SK-N-MC (cell line): Measurements from ENCODE around the gene ATOH7.
"Not testable (repeated sequence)": the region's sequence is repeated elsewhere in the genome, so short reads cannot be mapped to it uniquely, and the experiment has no call there.

Experiments
- DNase-seq: peaks from one replicate; pipeline ENCODE4 v3.0.0-alpha.2; 2011; ENCODE audit warnings: low read depth, low spot score
- H3K27ac ChIP-seq: fragments of 200-600 bp; sonication (generic); 2 replicates; pipeline ENCODE4 v1.5.1; 2016; ENCODE audit warnings: mixed run types
- H3K36me3 ChIP-seq: fragments of 200-600 bp; sonication (generic); 2 replicates; pipeline ENCODE4 v1.6.1; 2017; ENCODE audit warnings: antibody characterized with exemption, low read length, mixed read lengths; ENCODE audit not compliant: insufficient read depth
- H3K4me3 ChIP-seq: fragments of 200-600 bp; sonication (generic); 2 replicates; pipeline ENCODE4 v1.5.1; 2016
- H3K9ac ChIP-seq: fragments of 200-600 bp; sonication (generic); 2 replicates; pipeline ENCODE4 v1.8.0; 2017; ENCODE audit warnings: mixed run types, mixed read lengths; ENCODE audit not compliant: insufficient read length
- H3K9me3 ChIP-seq: fragments of 200-600 bp; sonication (generic); 2 replicates; pipeline ENCODE4 v1.6.1; 2017; ENCODE audit warnings: low read depth, mild to moderate bottlenecking, antibody characterized with exemption, low read length, moderate library complexity, mixed read lengths
- EZH2 ChIP-seq: fragments of 200-600 bp; sonication (generic); IDR thresholded peaks from one replicate; pipeline ENCODE4 v1.6.1; 2017; ENCODE audit warnings: antibody characterized with exemption
- FOXP2 ChIP-seq: optimal IDR thresholded peaks from 2 replicates; pipeline ENCODE3; 2011; ENCODE audit warnings: mild to moderate bottlenecking, moderate library complexity; ENCODE audit not compliant: insufficient read depth; ENCODE audit errors: extremely low read length, control extremely low read depth
- POLR2AphosphoS5 ChIP-seq: IDR thresholded peaks from 2 replicates; pipeline ENCODE4 v1.6.1; 2012; ENCODE audit warnings: mild to moderate bottlenecking, low read depth, low read length, borderline replicate concordance

ATOH7 gene

DNA sequence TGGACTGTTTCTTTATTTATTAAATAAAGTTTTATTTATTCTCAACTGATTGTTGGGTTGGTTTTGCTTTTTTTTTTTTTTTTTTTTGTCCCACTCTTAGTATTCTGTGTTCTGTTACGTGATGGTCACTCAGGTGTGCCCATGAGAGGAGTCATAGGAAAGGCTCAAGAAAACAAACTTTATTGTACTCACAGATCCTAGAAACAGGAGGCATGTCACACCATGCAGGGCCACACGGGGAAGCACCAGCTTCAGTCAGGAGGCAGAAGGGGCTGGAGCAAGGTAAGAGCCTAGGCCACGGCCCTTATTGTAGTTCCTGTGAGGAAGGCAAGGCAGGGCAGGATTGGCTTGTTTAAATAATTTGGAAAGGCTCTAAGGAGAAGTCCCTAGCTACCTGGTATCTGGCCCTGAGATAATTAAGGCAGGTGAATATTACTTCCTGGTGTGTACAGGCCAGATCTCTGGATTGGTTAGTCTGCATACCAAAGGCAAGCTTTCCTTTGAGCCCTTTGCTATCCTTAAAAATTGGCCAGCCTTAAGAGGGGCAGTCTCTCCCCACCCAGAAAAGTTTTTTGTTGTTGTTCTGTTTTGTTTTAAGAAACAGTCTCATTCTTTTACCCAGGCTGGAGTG, 8.3 kb downstream of the ATOH7 start:
- TF ChIP-seq FOXP2 (no peak), EZH2 (no peak), POLR2AphosphoS5 (no peak)
- DNase-seq, result no peak

GRCh38 chr10:68222391-68222790, 9.5 kb downstream of the ATOH7 start:
- Histone ChIP-seq H3K27ac (no peak overlapping the region), H3K9me3 (no peaks in the 10 kb centered on the region), H3K9ac (no peak overlapping the region), H3K36me3 (no peaks in the 10 kb centered on the region), H3K4me3 (no peak overlapping the region)
- no peak for DNase-seq
- TF ChIP-seq EZH2 (no peak), POLR2AphosphoS5 (no peak), FOXP2 (no peak)

More for the DNA sequence above, 8.3 kb downstream of the ATOH7 start:
- Histone ChIP-seq H3K4me3 (no peak overlapping the region), H3K9me3 (no peaks in the 10 kb centered on the region), H3K9ac (no peak overlapping the region), H3K27ac (no peak overlapping the region), H3K36me3 (no peaks in the 10 kb centered on the region)

DNA sequence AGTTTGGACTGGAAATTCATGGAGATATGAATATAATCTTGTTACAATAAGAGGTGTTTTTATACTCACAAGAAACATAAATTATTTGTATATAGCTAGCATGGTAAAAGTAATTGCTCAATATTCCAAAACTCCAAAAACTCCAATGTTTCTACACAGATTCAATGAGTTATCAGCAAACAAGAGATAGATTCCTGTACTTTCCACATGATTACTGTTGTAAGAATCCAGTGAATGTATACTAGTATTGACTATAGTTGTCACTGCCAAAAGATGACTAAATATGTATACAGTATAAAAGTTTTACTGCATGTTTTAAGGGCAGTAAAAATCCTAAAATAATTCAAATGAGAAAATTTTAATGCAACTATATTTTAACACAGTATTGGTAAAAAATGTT, 10.7 kb downstream of the ATOH7 start:
- H3K9ac ChIP-seq, result no peak overlapping the region
- H3K36me3 ChIP-seq, result no peaks in the 10 kb centered on the region
- no peak for DNase-seq
- H3K4me3 ChIP-seq, result no peak overlapping the region
- H3K9me3 ChIP-seq, result no peaks in the 10 kb centered on the region
- no peak overlapping the region for H3K27ac ChIP-seq
- TF ChIP-seq FOXP2, result no peak
- TF ChIP-seq POLR2AphosphoS5, result no peak
- no peak for TF ChIP-seq EZH2

GRCh38 chr10:68218786-68219185, 13.1 kb downstream of the ATOH7 start:
- Histone ChIP-seq H3K9ac (no peak overlapping the region), H3K4me3 (no peak overlapping the region), H3K36me3 (no peaks in the 10 kb centered on the region), H3K9me3 (no peaks in the 10 kb centered on the region), H3K27ac (no peak overlapping the region)
- no peak for DNase-seq
- TF ChIP-seq POLR2AphosphoS5, result no peak

DNA sequence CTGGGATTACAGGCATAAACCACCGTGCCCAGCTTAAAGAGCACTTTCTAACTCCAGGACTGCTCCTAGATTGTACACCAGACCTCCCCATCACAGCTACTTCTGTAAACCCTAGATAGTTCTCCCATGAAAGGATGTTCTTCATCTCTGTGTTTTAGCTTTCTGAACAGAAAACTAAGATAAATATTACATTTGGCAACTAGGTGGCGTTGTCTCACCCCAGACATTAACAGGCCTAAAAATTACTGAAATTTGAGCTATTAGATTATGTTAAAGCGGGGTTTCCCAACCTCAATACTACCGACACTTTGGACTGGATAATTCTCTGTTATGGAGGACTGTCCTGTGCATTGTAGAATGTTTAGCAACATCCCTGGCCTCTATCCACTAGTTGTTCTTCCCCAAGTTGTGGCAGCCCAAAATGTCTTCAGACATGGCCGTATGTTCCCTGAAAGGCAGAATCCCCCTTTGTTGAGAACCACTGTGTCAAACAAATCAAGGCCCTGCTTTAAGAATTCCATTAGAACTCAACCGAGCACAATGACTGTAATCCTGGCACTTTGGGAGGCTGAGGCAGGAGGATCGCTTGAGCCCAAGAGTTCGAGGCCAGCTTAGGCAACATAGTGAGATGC, 19.1 kb downstream of the ATOH7 start:
- H3K36me3 ChIP-seq, result no peaks in the 10 kb centered on the region
- H3K9me3 ChIP-seq, result no peaks in the 10 kb centered on the region
- TF ChIP-seq EZH2 (no peak), POLR2AphosphoS5 (no peak), FOXP2 (no peak)
- H3K27ac ChIP-seq, result no peak overlapping the region
- H3K9ac ChIP-seq, result no peak overlapping the region
- peak; percentile 5 for DNase-seq
- no peak overlapping the region for H3K4me3 ChIP-seq

DNA sequence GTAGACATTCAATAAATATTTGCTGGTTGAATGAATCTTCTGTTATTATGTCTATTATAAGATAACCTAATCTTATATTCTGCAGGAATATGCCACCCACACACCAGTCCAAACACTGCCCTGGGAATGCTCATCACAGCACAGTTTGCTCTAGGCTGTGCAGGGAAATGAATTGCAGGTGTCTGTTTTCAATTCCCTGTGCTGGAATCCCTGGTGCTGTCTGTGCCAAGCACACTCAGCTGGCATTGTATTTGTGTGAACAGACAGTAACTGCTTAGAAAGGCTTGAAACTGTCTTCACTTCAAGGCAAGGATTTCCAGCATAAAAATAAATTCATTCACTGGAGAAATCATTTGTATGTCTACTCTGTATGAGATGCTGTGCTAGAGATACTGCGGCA, 20.2 kb downstream of the ATOH7 start:
- no peak for TF ChIP-seq POLR2AphosphoS5
- TF ChIP-seq FOXP2, result no peak
- TF ChIP-seq EZH2, result no peak
- H3K27ac ChIP-seq, result 0 out of 2 replicates have a peak overlapping the region, but pooled peaks have one; percentile 19

GRCh38 chr10:68208424-68209042, 23.4 kb downstream of the ATOH7 start:
- Histone ChIP-seq H3K4me3 (no peak overlapping the region), H3K36me3 (no peaks in the 10 kb centered on the region), H3K27ac (no peak overlapping the region), H3K9me3 (no peaks in the 10 kb centered on the region), H3K9ac (no peak overlapping the region)
- TF ChIP-seq FOXP2 (no peak), POLR2AphosphoS5 (no peak), EZH2 (no peak)
- peak; percentile 30 for DNase-seq

More for the DNA sequence above, 20.2 kb downstream of the ATOH7 start:
- H3K36me3 ChIP-seq, result no peaks in the 10 kb centered on the region
- H3K4me3 ChIP-seq, result no peak overlapping the region
- DNase-seq, result no peak
- H3K9me3 ChIP-seq, result no peaks in the 10 kb centered on the region
- H3K9ac ChIP-seq, result no peak overlapping the region

DNA sequence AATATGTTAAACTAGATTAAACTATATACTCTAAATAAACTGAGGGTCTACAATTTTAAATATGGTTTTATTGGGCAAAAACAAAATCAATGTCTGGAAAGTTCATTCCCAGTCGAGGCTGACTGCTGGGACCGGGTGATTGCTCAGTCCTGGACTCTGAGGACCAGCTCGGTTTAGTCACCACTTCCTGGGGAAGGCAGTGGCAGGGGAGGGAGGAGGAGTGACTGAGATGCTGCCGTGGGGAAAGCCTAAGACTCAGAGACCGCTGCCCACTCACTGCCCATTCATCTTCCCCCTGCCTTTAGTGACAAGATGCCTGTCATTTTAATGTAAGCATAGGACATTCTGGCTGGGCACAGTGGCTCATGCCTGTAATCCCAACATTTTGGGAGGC, 29.0 kb downstream of the ATOH7 start:
- no peak for DNase-seq
- TF ChIP-seq POLR2AphosphoS5 (no peak), FOXP2 (no peak), EZH2 (no peak)
- Histone ChIP-seq H3K9me3 (no peaks in the 10 kb centered on the region), H3K27ac (no peak overlapping the region), H3K36me3 (no peaks in the 10 kb centered on the region), H3K9ac (no peak overlapping the region), H3K4me3 (no peak overlapping the region)

GRCh38 chr10:68196701-68197100, 35.2 kb downstream of the ATOH7 start:
- Histone ChIP-seq H3K9ac (no peak overlapping the region), H3K36me3 (no peaks in the 10 kb centered on the region), H3K9me3 (no peaks in the 10 kb centered on the region), H3K27ac (no peak overlapping the region), H3K4me3 (no peak overlapping the region)
- TF ChIP-seq FOXP2 (no peak), EZH2 (no peak), POLR2AphosphoS5 (no peak)
- DNase-seq, result no peak

DNA sequence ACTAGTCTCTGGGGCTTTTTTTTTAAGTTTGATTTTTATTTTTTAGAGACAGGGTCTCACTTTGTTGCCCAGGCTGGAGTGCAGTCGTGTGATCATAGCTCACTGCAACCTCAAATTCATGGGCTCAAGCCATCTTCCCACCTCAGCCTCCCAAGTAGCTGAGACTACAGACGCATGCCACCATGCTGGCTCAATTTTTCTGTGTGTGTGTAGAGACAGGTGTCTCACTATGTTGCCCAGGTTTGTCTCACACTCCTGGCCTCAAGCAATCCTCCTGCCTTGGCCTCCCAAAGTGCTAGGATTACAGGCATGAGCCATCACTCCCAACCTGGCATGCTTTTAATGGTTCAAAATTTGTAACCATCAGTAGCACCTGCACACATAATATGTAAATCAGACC, 36.1 kb downstream of the ATOH7 start:
- H3K36me3 ChIP-seq, DNase-seq, H3K9ac ChIP-seq: not testable (repeated sequence)

More for the DNA sequence above, 36.1 kb downstream of the ATOH7 start:
- H3K9me3 ChIP-seq, H3K27ac ChIP-seq, H3K4me3 ChIP-seq: not testable (repeated sequence)
